GF-D8 (cell line): ENCODE data around the gene TMEM131.

ENCODE experiments used
- DNase-seq: peaks from one replicate; lab custom pipeline; 2025; lab: John Stamatoyannopoulos, UW

The TMEM131 gene

DNA sequence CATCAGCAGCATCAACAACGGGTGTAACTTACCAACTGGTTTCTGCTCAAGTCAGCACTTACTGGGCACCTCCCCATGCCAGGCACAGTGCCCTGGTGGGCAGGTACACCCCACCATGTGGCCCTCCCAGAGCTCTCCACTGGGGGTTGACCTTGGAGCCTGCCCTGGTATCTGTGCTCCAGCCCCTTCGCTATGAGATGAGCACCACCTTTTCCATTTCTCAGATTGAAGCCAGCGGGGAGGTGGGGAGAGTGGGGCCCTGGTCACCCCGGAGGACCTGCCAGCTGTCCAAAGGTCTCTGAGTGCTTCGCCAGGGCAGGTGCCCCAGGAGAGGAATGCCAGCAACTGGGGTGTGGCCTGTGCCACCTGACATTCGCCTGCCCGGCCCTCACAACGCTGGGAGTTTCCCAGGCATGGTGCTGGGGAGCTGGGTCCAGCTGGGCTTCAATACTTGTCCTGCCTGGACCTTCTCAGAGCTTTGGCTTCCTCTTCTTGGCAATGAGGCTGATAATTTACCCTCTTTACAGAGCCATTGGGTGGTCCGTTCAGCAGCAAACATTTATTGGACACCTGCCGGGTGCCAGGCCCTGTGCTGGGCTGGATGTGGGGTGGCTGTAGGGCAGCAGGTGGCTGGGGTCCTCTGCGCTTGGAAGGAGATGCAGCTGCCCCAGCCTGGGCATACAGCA, 288.2 kb downstream of the TMEM131 start:
- DNase-seq, result no peak

DNA sequence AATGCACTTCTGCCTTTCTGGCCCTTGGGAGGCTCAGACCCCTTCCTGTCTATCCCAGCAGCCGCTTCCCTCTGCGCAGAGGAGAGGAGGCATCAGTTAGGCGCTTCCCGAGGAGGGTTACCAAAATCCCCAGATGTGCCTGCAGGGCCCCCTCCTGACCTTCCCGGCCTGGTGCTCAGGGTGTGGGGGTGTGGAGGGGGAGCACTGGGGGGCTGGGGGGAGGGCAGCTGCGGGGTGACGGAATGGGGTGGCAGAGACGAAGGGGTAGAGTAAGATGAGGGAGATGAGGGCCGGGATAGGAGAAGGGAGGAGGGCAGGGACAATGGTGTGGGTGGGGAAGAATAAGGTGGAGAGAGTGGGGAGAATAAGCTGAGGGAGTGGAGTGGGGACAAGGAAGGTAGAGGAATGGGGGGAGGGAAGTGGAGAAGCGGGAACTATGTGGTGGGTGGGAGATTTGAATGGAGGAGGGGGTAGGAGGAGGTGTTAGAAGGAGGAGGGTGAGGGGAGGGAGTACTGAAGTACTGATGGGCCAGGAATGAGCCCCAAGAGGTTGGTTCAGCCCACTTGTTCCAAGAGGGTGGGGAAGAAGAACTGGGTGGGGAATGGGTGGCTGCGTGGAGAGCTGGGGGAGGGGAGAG, 288.9 kb downstream of the TMEM131 start:
- no peak for DNase-seq
